GM19324 (cell line): ENCODE results near the gene FREY1.

Experiments
- ATAC-seq: cut with Tn5 transposase; IDR thresholded peaks from one replicate; pipeline ENCODE4 v1.9.1; 2021; ENCODE audit warnings: mild to moderate bottlenecking, moderate library complexity; ENCODE audit not compliant: unreplicated experiment, low FRiP score

The FREY1 gene

DNA sequence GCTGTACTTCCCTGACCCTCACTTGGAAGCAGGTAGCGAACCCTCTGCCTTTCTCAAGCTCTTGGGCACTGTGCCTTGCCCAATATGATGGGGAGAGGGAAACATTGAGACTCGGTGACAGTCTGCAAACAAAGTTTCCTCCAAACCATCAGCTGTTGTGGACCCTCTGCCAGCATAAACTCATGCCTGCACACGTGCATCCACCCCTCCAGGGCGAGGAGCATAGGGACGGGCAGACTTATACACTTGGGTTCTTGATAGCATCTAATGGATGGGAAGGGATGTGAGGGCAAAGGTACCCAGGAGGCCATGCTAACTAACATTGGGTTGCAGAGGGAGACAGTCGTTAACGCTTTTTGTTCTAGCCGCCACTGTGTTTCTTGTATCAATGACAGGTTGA lies 29.9 kb downstream of the FREY1 start:
- no peak for ATAC-seq

DNA sequence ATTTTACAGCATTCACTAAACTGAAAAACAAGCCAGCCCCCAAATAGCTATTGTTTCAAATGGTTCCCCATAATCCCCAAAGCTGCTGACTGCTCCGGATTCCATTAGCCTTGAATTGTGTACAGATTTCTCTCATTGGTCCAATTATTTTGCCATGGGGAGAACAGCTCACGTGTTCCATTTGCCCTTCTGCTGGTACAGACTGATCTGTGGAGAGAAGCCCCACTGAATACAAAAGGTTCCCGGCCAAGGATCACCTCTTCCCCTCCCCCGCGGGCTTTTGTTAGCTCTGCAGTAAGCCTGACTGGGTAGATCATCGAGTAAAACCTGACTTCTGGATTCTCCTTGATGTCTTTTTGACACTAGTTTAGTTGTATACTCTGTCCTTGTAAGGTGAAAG lies 30.7 kb downstream of the FREY1 start:
- ATAC-seq = no peak

DNA sequence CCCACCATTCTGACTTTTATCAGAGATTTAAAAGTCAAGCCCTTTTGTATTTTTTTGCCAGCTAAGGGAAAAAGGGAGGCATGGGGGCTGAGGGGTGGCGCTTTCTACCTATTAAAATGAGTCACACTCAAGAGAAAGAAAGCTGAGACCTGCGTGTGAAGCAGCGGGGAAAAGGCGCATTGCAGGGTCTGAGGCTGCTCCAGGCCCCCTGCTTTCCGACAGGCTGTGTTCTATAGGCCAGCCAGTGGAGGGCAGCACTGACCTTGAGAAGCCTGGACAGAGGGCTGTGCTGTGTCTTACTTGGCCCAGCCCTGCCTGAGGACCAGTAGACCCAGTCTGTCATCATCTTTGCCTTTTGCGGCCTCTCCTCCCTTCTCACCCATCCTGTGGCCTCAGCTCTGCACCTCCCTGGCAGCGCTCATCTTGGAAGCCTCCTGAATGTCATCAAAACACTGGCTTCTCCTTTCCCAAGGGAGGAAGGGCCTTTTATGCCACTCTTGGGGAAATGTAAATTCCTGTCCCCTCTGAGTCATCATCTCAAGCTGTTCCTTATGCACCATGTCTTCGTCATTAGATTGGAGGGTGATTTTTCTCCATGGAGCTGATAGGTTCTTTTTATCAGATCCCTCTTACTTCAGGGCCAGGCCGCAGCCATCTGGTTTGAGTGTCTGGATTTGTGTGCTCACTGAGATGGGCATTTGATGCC lies 34.3 kb downstream of the FREY1 start:
- no peak for ATAC-seq

- ATAC-seq = no peak
Observed at GRCh38 chr11:45871638-45872037, 35.4 kb downstream of the FREY1 start.

GRCh38 chr11:45870706-45871105 lies 36.4 kb downstream of the FREY1 start:
- ATAC-seq = no peak

DNA sequence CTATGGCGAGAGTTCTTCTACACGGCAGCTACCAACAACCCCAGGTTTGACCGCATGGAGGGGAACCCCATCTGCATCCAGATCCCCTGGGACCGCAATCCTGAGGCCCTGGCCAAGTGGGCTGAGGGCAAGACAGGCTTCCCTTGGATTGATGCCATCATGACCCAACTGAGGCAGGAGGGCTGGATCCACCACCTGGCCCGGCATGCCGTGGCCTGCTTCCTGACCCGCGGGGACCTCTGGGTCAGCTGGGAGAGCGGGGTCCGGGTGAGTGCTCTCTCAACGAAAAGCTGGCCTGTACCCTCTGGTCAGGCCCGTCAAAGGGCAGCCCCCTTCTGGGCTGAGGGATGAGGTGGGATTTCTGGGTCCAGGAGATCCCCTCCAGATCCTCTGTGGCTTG lies 37.5 kb downstream of the FREY1 start:
- ATAC-seq = no peak

DNA sequence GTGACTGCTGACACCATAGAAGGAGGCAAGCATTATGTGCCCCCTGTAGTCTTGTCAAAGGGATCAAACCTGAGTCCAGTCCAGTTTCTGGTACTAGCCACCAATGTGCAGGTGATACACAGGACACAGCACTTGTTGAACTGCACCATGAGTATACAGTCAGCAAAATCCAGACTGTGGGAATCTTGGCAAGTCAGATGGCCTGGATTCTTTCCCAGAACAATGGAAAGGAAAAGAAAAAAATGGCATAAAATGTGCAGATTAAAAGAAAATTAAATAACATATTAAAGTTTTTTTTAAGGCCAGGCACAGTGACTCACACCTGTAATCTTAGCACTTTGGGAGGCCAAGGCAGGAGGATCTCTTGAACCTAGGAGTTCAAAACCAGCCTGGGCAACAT lies 43.0 kb downstream of the FREY1 start:
- ATAC-seq = no peak

DNA sequence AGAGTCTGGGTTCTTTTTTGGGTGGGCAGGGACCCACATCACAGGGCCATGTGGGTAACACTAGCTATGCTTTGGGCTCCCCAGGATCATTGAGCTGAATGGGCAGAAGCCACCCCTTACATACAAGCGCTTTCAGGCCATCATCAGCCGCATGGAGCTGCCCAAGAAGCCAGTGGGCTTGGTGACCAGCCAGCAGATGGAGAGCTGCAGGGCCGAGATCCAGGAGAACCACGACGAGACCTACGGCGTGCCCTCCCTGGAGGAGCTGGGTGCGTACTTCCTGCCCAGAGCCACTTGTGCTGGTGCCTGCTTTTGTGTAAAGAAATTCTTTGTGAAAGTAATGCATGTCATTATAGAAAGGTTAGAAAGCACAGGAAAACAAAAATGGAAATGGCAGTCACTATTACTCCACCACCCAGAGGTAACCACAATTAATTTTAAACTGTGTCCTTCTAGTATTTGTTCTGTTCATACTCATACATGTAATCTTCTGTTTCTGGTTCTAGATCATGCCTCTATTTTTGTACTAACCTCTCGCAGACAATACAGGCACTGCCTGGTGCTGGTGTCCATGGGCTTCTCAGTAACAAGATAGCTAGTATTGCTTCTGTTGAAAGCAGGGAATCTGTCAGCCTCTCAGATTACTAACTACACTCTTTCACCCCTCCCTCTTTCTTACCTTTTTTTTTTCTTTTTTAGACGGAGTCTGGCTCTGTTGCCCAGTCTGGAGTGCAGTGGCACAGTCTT lies 46.1 kb downstream of the FREY1 start:
- ATAC-seq = no peak

DNA sequence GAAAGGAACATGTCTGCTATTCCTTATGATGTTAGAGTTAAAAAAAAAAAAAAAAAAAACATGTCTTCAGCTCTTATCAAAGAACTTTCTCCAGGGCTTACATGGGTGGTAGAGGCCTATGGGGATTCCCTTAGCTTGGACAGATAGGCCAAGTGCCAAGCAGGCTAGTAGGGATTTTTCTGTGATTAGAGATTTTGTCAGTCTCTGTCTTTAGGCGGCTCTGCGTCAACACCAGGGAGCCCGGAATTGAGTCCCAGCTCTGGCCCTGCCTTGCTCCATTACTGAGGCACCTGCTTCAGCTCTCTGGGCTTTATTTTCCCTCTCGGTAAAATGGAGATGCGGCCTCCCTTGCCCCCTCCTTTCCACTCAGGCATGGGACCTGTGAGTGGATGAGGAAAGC lies 46.7 kb downstream of the FREY1 start:
- no peak for ATAC-seq

- no peak for ATAC-seq
Observed at GRCh38 chr11:45859661-45860140, 47.4 kb downstream of the FREY1 start.

DNA sequence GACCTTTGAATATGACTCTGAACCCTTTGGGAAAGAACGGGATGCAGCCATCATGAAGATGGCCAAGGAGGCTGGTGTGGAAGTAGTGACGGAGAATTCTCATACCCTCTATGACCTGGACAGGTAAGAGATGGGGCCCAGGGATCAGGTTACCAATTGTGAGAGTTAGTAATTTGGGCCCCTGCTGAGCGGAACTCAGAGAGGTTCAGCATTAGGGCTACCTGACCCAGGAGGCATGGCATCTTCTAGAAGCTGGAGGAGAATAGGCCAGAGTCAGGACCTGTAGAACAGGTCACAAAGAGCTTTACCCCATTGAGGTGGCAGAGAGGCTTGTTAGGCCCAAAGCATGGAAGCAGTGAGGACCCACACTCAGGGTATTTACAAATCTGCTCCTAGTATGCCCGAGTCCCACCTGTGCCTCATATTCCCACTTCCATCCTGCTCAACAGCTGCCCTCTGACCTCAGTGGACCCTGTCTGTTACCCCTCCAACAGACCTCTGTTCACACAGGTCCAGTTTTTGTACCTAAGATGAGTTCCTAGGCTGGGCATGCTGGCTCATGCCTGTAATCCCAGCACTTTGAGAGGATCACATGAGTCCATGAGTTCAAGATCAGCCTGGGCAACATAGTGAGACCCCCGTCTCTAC lies 48.2 kb downstream of the FREY1 start:
- no peak for ATAC-seq

DNA sequence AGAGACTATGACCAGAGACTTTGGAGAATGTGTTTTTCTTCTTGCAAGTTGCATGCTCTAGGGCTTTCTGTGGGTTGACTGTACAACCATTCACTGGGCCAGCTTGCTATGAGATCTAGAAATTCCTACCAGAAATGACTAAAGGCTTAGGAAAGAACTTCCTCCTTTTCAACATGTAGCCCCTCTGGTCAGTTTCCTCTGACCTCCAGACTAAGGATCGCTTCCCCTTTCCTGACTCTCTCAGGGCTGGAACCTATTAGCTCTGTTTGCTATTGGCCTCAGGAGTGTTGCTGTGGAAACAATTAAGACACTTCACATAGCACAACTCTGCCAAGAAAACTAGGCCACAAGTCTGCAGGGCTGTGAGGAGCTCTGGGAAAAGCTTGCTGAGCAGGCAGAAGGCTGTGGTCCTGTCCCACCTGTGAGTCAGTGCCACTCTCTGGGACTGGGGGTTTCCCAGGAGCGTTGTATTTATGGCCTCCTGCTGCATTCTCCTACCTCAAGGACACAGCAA lies 49.1 kb downstream of the FREY1 start:
- ATAC-seq = no peak
